Breast epithelium (tissue), 3 donors: ENCODE data around the gene SSX2B.
"Not testable (repeated sequence)": the region's sequence is repeated elsewhere in the genome, so short reads cannot be mapped to it uniquely, and the experiment has no call there.

ENCODE experiments used
- POLR2A ChIP-seq: fragments of 450-650 bp; IDR thresholded peaks from one replicate; pipeline ENCODE4 v1.6.1; 2016; ENCODE audit warnings: antibody characterized with exemption, mild to moderate bottlenecking, moderate library complexity
- POLR2AphosphoS5 ChIP-seq, 3 donors: sonication (generic); formaldehyde crosslinking; IDR thresholded peaks; one replicate each; pipeline ENCODE4 v1.6.1; 2017; ENCODE audit warnings: antibody characterized with exemption in 3 of 3
- TF ChIP-seq, protein P1 (sequence below), 3 donors: fragments of 450-650 bp; IDR thresholded peaks; one replicate each; pipeline ENCODE4 v1.5.1; 2016 to 2017; ENCODE audit warnings: antibody characterized with exemption in 3 of 3, mild to moderate bottlenecking in 3 of 3, moderate library complexity in 3 of 3

GRCh38 chrX:52773504-52773903, 22.5 kb downstream of the SSX2B start:
- TF ChIP-seq, protein P1, sequence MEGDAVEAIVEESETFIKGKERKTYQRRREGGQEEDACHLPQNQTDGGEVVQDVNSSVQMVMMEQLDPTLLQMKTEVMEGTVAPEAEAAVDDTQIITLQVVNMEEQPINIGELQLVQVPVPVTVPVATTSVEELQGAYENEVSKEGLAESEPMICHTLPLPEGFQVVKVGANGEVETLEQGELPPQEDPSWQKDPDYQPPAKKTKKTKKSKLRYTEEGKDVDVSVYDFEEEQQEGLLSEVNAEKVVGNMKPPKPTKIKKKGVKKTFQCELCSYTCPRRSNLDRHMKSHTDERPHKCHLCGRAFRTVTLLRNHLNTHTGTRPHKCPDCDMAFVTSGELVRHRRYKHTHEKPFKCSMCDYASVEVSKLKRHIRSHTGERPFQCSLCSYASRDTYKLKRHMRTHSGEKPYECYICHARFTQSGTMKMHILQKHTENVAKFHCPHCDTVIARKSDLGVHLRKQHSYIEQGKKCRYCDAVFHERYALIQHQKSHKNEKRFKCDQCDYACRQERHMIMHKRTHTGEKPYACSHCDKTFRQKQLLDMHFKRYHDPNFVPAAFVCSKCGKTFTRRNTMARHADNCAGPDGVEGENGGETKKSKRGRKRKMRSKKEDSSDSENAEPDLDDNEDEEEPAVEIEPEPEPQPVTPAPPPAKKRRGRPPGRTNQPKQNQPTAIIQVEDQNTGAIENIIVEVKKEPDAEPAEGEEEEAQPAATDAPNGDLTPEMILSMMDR (IDR thresholded peaks at IDR 0.05), result not testable (repeated sequence)
- TF ChIP-seq POLR2A; POLR2AphosphoS5 (IDR thresholded peaks at IDR 0.05): not testable (repeated sequence)
